Astrocyte (in vitro differentiated cells and primary cell): ENCODE data around the gene UBR4. TPM values are rescaled to one million over a fixed set of nuclear protein-coding genes. Genes with fewer than 3 reads are reported as not detected.

Experiments
- DNase-seq: peaks from one replicate; pipeline ENCODE4 v3.0.0-alpha.2; 2010; ENCODE audit warnings: low read depth
- FAIRE-seq: peaks from 2 replicates; lab custom pipeline; 2011; peaks lifted over from hg19 to GRCh38; lab: Jason Lieb, UNC
- H2AFZ ChIP-seq: 2 replicates; pipeline ENCODE4 v1.6.0; 2012; ENCODE audit warnings: low read depth, low read length, inconsistent platforms
- H3K27ac ChIP-seq: 2 replicates; pipeline ENCODE4 v1.5.1; 2011; ENCODE audit warnings: low read depth, low read length, inconsistent platforms
- H3K27me3 ChIP-seq: 2 replicates; pipeline ENCODE4 v1.6.0; 2011; ENCODE audit warnings: low read length, inconsistent platforms; ENCODE audit not compliant: insufficient read depth
- H3K36me3 ChIP-seq: 2 replicates; pipeline ENCODE4 v1.5.1; 2011; ENCODE audit warnings: low read length, inconsistent platforms; ENCODE audit not compliant: insufficient read depth
- H3K4me1 ChIP-seq: 2 replicates; pipeline ENCODE4 v1.5.1; 2011; ENCODE audit warnings: low read length, inconsistent platforms; ENCODE audit not compliant: insufficient read depth
- H3K4me2 ChIP-seq: 2 replicates; pipeline ENCODE4 v1.6.0; 2012; ENCODE audit warnings: low read length, inconsistent platforms
- H3K4me3 ChIP-seq: 2 replicates; pipeline ENCODE4 v1.5.1; 2011; ENCODE audit warnings: low read depth, mild to moderate bottlenecking, low read length, inconsistent platforms; ENCODE audit not compliant: insufficient read depth
- H3K79me2 ChIP-seq: 2 replicates; pipeline ENCODE4 v1.6.0; 2012; ENCODE audit warnings: mild to moderate bottlenecking, low read length, inconsistent platforms; ENCODE audit not compliant: insufficient read depth
- H3K9ac ChIP-seq: 2 replicates; pipeline ENCODE4 v1.6.0; 2012; ENCODE audit warnings: mild to moderate bottlenecking, low read length, inconsistent platforms
- H3K9me3 ChIP-seq: 2 replicates; pipeline ENCODE4 v1.5.1; 2012; ENCODE audit warnings: low read depth, mild to moderate bottlenecking, low read length, inconsistent platforms; ENCODE audit not compliant: insufficient read depth
- H4K20me1 ChIP-seq: 2 replicates; pipeline ENCODE4 v1.6.0; 2012; ENCODE audit warnings: low read length, inconsistent platforms; ENCODE audit not compliant: insufficient read depth
- H3K27ac Mint-ChIP-seq: one replicate; pipeline ENCODE4 v1.8.0; 2021; ENCODE audit warnings: mild to moderate bottlenecking, mixed read lengths; ENCODE audit not compliant: unreplicated experiment
- H3K27me3 Mint-ChIP-seq: one replicate; pipeline ENCODE4 v1.8.0; 2021; ENCODE audit warnings: low read depth, mixed read lengths; ENCODE audit not compliant: unreplicated experiment
- H3K36me3 Mint-ChIP-seq: one replicate; pipeline ENCODE4 v1.8.0; 2021; ENCODE audit warnings: low read depth, mixed read lengths; ENCODE audit not compliant: unreplicated experiment
- H3K4me1 Mint-ChIP-seq: one replicate; pipeline ENCODE4 v1.8.0; 2021; ENCODE audit warnings: low read depth, mixed read lengths; ENCODE audit not compliant: unreplicated experiment
- H3K4me3 Mint-ChIP-seq: one replicate; pipeline ENCODE4 v1.8.0; 2021; ENCODE audit warnings: mild to moderate bottlenecking, moderate library complexity, mixed read lengths; ENCODE audit not compliant: unreplicated experiment
- H3K9me3 Mint-ChIP-seq: one replicate; pipeline ENCODE4 v1.8.0; 2021; ENCODE audit warnings: mild to moderate bottlenecking, mixed read lengths; ENCODE audit not compliant: unreplicated experiment
- EZH2 ChIP-seq: IDR thresholded peaks from 2 replicates; pipeline ENCODE4 v1.6.1; 2012; ENCODE audit warnings: mild to moderate bottlenecking, low read length, inconsistent platforms; ENCODE audit not compliant: insufficient read depth
- total RNA-seq: library from RNA; stranded (reverse); gene quantifications from 2 replicates; pipeline ENCODE4 v1.2.1, GENCODE V29; 2021
- TF ChIP-seq, protein P1 (sequence below): IDR thresholded peaks from 2 replicates; pipeline ENCODE4 v1.5.1; 2011; ENCODE audit warnings: low read depth, mild to moderate bottlenecking, inconsistent platforms, low read length, moderate library complexity; ENCODE audit not compliant: insufficient read depth

The UBR4 gene
- total RNA-seq, 1 donor from 2014 or later, result 153 TPM

GRCh38 chr1:19040010-19040680 is 169.9 kb downstream of the UBR4 start:
- H4K20me1 ChIP-seq, result no peaks in the 10 kb centered on the region
- H3K36me3 ChIP-seq, result no peaks in the 10 kb centered on the region
- no peak overlapping the region for H2AFZ ChIP-seq
- H3K9me3 ChIP-seq, result no peaks in the 10 kb centered on the region
- H3K4me3 ChIP-seq, result no peak overlapping the region
- no peak overlapping the region for H3K9ac ChIP-seq
- no peaks in the 10 kb centered on the region for H3K9me3 Mint-ChIP-seq
- DNase-seq (no peak), FAIRE-seq (no peak)
- H3K4me1 Mint-ChIP-seq, result no peaks in the 10 kb centered on the region
- H3K27me3 ChIP-seq, result no peaks in the 10 kb centered on the region
- H3K36me3 Mint-ChIP-seq, result no peaks in the 10 kb centered on the region
- no peak overlapping the region for H3K4me2 ChIP-seq
- no peaks in the 10 kb centered on the region for H3K79me2 ChIP-seq
- no peak overlapping the region for H3K4me3 Mint-ChIP-seq
- peaks cover 43% of the 10 kb centered on the region for H3K27me3 Mint-ChIP-seq
- H3K27ac Mint-ChIP-seq, result no peak overlapping the region
- peaks cover 13% of the 10 kb centered on the region for H3K4me1 ChIP-seq
- no peak overlapping the region for H3K27ac ChIP-seq
- TF ChIP-seq, protein P1, sequence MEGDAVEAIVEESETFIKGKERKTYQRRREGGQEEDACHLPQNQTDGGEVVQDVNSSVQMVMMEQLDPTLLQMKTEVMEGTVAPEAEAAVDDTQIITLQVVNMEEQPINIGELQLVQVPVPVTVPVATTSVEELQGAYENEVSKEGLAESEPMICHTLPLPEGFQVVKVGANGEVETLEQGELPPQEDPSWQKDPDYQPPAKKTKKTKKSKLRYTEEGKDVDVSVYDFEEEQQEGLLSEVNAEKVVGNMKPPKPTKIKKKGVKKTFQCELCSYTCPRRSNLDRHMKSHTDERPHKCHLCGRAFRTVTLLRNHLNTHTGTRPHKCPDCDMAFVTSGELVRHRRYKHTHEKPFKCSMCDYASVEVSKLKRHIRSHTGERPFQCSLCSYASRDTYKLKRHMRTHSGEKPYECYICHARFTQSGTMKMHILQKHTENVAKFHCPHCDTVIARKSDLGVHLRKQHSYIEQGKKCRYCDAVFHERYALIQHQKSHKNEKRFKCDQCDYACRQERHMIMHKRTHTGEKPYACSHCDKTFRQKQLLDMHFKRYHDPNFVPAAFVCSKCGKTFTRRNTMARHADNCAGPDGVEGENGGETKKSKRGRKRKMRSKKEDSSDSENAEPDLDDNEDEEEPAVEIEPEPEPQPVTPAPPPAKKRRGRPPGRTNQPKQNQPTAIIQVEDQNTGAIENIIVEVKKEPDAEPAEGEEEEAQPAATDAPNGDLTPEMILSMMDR, result no peak
- no peak for TF ChIP-seq EZH2

DNA sequence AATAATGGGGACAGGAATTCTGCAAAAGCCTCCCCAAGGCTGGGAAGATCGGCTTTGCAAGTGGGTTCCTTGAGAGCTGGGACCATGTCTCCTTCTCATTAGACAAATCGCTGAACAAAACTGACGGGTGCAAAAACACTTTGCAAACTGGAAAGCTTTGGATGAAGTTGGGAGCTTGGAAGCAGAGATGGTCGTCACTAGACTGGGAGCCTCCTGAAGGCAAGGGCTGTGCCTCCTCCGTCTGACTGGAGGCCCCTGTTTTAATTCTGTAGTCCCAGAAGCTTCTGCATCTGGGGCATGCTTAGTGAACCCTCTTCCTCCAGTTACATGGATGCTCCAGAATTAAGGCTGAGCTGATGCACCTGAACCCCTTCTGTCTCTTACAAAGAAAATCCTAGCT is 171.3 kb downstream of the UBR4 start:
- Histone ChIP-seq H3K27ac (no peak overlapping the region), H3K36me3 (no peaks in the 10 kb centered on the region), H3K79me2 (no peaks in the 10 kb centered on the region), H3K4me1 (peaks cover 20% of the 10 kb centered on the region), H3K9ac (no peak overlapping the region), H2AFZ (no peak overlapping the region), H3K4me3 (no peak overlapping the region), H3K27me3 (no peaks in the 10 kb centered on the region), H4K20me1 (no peaks in the 10 kb centered on the region), H3K4me2 (no peak overlapping the region), H3K9me3 (no peaks in the 10 kb centered on the region)
- no peak for TF ChIP-seq EZH2
- TF ChIP-seq, protein P1, result no peak
- Mint-ChIP-seq H3K27ac (no peak overlapping the region), H3K9me3 (no peaks in the 10 kb centered on the region), H3K36me3 (no peaks in the 10 kb centered on the region), H3K27me3 (peaks cover 44% of the 10 kb centered on the region), H3K4me3 (no peak overlapping the region), H3K4me1 (no peaks in the 10 kb centered on the region)
- FAIRE-seq (no peak), DNase-seq (no peak)

DNA sequence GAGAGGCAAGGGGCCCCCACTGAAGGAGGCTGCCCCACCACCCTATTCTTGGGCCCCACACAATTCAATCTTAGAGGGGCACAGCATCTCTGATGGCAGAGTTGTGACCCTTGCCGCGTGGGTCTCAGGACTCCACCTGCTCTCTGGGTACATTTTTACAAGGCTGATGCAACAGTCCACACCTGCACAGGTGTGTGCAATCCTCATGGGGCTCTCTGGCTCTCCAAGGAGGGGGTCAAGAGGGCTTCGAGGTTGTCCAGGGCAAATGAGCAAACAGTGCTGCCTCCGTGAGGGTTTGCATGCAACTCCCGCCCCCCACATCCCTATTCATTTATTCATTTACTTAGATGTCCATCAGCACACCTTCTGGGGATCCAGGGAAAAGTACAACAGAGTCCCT is 172.0 kb downstream of the UBR4 start:
- H3K36me3 ChIP-seq, result no peaks in the 10 kb centered on the region
- no peaks in the 10 kb centered on the region for H3K79me2 ChIP-seq
- no peaks in the 10 kb centered on the region for H4K20me1 ChIP-seq
- Mint-ChIP-seq H3K27me3 (peaks cover 48% of the 10 kb centered on the region), H3K4me1 (no peaks in the 10 kb centered on the region), H3K27ac (no peak overlapping the region), H3K9me3 (peaks cover 1% of the 10 kb centered on the region), H3K4me3 (no peak overlapping the region), H3K36me3 (peaks cover 4% of the 10 kb centered on the region)
- H2AFZ ChIP-seq, result no peak overlapping the region
- TF ChIP-seq, protein P1, result no peak
- no peak for TF ChIP-seq EZH2
- FAIRE-seq (no peak), DNase-seq (no peak)
- no peak overlapping the region for H3K4me2 ChIP-seq
- H3K9ac ChIP-seq, result no peak overlapping the region
- H3K4me3 ChIP-seq, result no peak overlapping the region
- no peak overlapping the region for H3K27ac ChIP-seq
- H3K4me1 ChIP-seq, result peaks cover 24% of the 10 kb centered on the region
- no peaks in the 10 kb centered on the region for H3K27me3 ChIP-seq
- H3K9me3 ChIP-seq, result no peaks in the 10 kb centered on the region
